Measurements from ENCODE around the gene MAPK10. TPM values are rescaled to one million over a fixed set of nuclear protein-coding genes. Genes with fewer than 3 reads are reported as not detected.

The MAPK10 gene
- total RNA-seq, 2 experiments from 2014 or later: 0.28 to 0.36 TPM

- Mint-ChIP-seq H3K9me3 (no peaks in the 10 kb centered on the region), H3K4me3 (no peak overlapping the region), H3K36me3 (ENCODE audit: low read depth) (no peaks in the 10 kb centered on the region), H3K27ac (no peak overlapping the region), H3K4me1 (ENCODE audit: low read depth) (no peaks in the 10 kb centered on the region), H3K27me3 (no peaks in the 10 kb centered on the region)
- Histone ChIP-seq H3K9me3 (ENCODE audit: control insufficient read depth in 1 of 2, insufficient read depth in 1 of 2, low read length in 2 of 2) (no peaks in the 10 kb centered on the region), H3K36me3 (ENCODE audit: insufficient read depth, low read length) (no peaks in the 10 kb centered on the region), H3K4me3 (ENCODE audit: low read length) (no peak overlapping the region), H3K4me1 (ENCODE audit: insufficient read depth, low read length) (no peaks in the 10 kb centered on the region), H3K27me3 (ENCODE audit: control insufficient read depth in 1 of 2, insufficient read depth in 2 of 2, low read length in 2 of 2) (no peaks in the 10 kb centered on the region), H3K27ac (ENCODE audit: low read depth in 1 of 2, low read length in 2 of 2) (no peak overlapping the region)
- no peak for DNase-seq
- no peak for ATAC-seq (ENCODE audit: poor library complexity)
- ChIA-PET POLR2A (no interaction called here), CTCF (no interaction called here)
- intact Hi-C loops (cut with DNase I, micrococcal nuclease): no loop called here
- TF ChIP-seq, protein P1, sequence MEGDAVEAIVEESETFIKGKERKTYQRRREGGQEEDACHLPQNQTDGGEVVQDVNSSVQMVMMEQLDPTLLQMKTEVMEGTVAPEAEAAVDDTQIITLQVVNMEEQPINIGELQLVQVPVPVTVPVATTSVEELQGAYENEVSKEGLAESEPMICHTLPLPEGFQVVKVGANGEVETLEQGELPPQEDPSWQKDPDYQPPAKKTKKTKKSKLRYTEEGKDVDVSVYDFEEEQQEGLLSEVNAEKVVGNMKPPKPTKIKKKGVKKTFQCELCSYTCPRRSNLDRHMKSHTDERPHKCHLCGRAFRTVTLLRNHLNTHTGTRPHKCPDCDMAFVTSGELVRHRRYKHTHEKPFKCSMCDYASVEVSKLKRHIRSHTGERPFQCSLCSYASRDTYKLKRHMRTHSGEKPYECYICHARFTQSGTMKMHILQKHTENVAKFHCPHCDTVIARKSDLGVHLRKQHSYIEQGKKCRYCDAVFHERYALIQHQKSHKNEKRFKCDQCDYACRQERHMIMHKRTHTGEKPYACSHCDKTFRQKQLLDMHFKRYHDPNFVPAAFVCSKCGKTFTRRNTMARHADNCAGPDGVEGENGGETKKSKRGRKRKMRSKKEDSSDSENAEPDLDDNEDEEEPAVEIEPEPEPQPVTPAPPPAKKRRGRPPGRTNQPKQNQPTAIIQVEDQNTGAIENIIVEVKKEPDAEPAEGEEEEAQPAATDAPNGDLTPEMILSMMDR (IDR thresholded peaks at IDR 0.05): no peak
Measured at GRCh38 chr4:86038037-86038436, 321.8 kb downstream of the MAPK10 start.

DNA sequence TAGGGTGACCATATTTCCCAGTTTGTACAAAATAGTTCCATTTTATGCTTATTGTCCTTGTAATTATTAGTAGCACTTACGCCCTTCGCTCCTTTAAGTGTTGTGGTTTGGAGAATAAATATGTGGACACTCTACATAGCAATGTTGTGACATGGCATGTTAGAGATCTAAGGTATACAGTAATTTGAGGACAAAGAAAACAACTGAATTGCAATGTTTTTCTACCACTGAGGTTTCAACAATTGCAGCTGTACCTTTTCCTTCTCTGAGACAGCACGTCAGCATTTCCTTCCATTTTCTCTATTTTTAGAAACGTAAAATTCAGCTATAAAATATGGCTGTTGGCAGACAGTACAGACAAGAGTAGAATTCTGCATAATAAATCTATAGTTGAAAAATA lies 323.1 kb downstream of the MAPK10 start:
- CTCF ChIA-PET: no interaction called here

DNA sequence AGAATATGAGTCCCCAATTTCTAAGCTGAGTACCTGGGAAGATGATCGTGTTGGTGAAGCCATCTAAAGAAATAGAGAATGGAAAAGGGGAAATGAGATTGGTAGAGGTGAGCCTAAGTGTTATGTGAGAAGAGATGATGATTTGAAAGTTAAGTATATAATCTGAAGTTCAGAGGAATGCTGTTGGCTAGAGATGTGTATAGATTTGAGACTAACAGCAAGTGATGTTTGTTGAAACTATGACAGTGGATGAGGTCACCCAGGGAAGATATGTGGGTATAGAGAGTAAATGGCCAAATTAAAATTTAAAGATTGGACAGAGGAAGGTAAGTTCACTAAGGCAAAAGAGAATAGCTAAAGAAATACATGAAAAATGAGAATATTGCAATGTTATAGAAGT lies 324.2 kb downstream of the MAPK10 start:
- no peak overlapping the region for H3K4me3 Mint-ChIP-seq
- no peak for DNase-seq
- no peaks in the 10 kb centered on the region for H3K27me3 ChIP-seq (ENCODE audit: control insufficient read depth in 1 of 2, insufficient read depth in 2 of 2, low read length in 2 of 2)
- no peak overlapping the region for H3K4me3 ChIP-seq (ENCODE audit: low read length)
- no peaks in the 10 kb centered on the region for H3K4me1 Mint-ChIP-seq (ENCODE audit: low read depth)
- H3K4me1 ChIP-seq (ENCODE audit: insufficient read depth, low read length): no peaks in the 10 kb centered on the region
- ATAC-seq (ENCODE audit: poor library complexity): no peak
- H3K36me3 ChIP-seq (ENCODE audit: insufficient read depth, low read length): no peaks in the 10 kb centered on the region
- ChIA-PET POLR2A (no interaction called here), CTCF (interaction anchor here (0.7 kb wide), 1 partner anchor 15 kb away, joined by 3 read pairs; no protein-coding TSS in a partner anchor)
- no peak overlapping the region for H3K27ac ChIP-seq (ENCODE audit: low read depth in 1 of 2, low read length in 2 of 2)
- TF ChIP-seq, protein P1 (IDR thresholded peaks at IDR 0.05): no peak
- H3K36me3 Mint-ChIP-seq (ENCODE audit: low read depth): no peaks in the 10 kb centered on the region
- H3K27me3 Mint-ChIP-seq: no peaks in the 10 kb centered on the region
- no peaks in the 10 kb centered on the region for H3K9me3 Mint-ChIP-seq
- no peak overlapping the region for H3K27ac Mint-ChIP-seq
- no peaks in the 10 kb centered on the region for H3K9me3 ChIP-seq (ENCODE audit: control insufficient read depth in 1 of 2, insufficient read depth in 1 of 2, low read length in 2 of 2)
- intact Hi-C loops (cut with DNase I, micrococcal nuclease): no loop called here

More for the DNA sequence above, 323.1 kb downstream of the MAPK10 start:
- TF ChIP-seq, protein P1 (IDR thresholded peaks at IDR 0.05): no peak
- Histone ChIP-seq H3K4me3 (ENCODE audit: low read length) (no peak overlapping the region), H3K36me3 (ENCODE audit: insufficient read depth, low read length) (no peaks in the 10 kb centered on the region), H3K27me3 (ENCODE audit: control insufficient read depth in 1 of 2, insufficient read depth in 2 of 2, low read length in 2 of 2) (no peaks in the 10 kb centered on the region), H3K27ac (ENCODE audit: low read depth in 1 of 2, low read length in 2 of 2) (no peak overlapping the region), H3K9me3 (ENCODE audit: control insufficient read depth in 1 of 2, insufficient read depth in 1 of 2, low read length in 2 of 2) (no peaks in the 10 kb centered on the region), H3K4me1 (ENCODE audit: insufficient read depth, low read length) (no peaks in the 10 kb centered on the region)
- ATAC-seq (ENCODE audit: poor library complexity) (no peak), DNase-seq (no peak)
- Mint-ChIP-seq H3K4me3 (no peak overlapping the region), H3K27me3 (no peaks in the 10 kb centered on the region), H3K9me3 (no peaks in the 10 kb centered on the region), H3K36me3 (ENCODE audit: low read depth) (no peaks in the 10 kb centered on the region), H3K27ac (no peak overlapping the region), H3K4me1 (ENCODE audit: low read depth) (no peaks in the 10 kb centered on the region)
- POLR2A ChIA-PET: interaction anchor here (0.7 kb wide), 1 partner anchor 541 kb away, joined by 3 read pairs; no protein-coding TSS in a partner anchor
- intact Hi-C loops (cut with DNase I, micrococcal nuclease): no loop called here
